HEK293 (cell line): ENCODE data around the gene FAM118A.

ENCODE experiments used
- CTCF ChIA-PET: fragments of 350-600 bp; formaldehyde crosslinking; extraction: SDS; loops from one replicate; lab custom pipeline; 2021; ENCODE audit warnings: antibody characterized with exemption; lab: Yijun Ruan, JAX
- POLR2A ChIA-PET: fragments of 300-600 bp; formaldehyde crosslinking; extraction: SDS; loops from one replicate; lab custom pipeline; 2020; ENCODE audit warnings: antibody characterized with exemption, inconsistent platforms; lab: Yijun Ruan, JAX
- H3K27ac ChIP-seq: fragments of 200-500 bp; sonication (Bioruptor generic); 2 replicates; pipeline ENCODE4 v1.5.1; 2014; ENCODE audit warnings: low read depth, low read length, control low read depth, inconsistent platforms; ENCODE audit errors: extremely low read depth
- H3K36me3 ChIP-seq, 2 experiments: fragments of 200-500 bp in 1 of 2; sonication (Bioruptor generic) in 1 of 2; 1 replicate in 1 of 2; 2 replicates in 1 of 2; pipeline ENCODE4 v1.5.1; 2014 to 2017; ENCODE audit warnings: inconsistent platforms in 2 of 2, low read length in 2 of 2; ENCODE audit not compliant: control insufficient read depth in 2 of 2, insufficient read depth in 1 of 2
- H3K4me1 ChIP-seq: fragments of 200-500 bp; sonication (Bioruptor generic); 2 replicates; pipeline ENCODE4 v1.5.1; 2014; ENCODE audit warnings: mild to moderate bottlenecking, low read length, inconsistent platforms; ENCODE audit not compliant: control insufficient read depth, insufficient read depth
- H3K4me3 ChIP-seq: 2 replicates; pipeline ENCODE4 v1.5.1; 2011; ENCODE audit warnings: low read depth, mild to moderate bottlenecking, control low read depth, low read length, moderate library complexity
- H3K9me3 ChIP-seq: fragments of 200-500 bp; sonication (Bioruptor generic); 2 replicates; pipeline ENCODE4 v1.5.1; 2014; ENCODE audit warnings: low read depth, low read length, inconsistent platforms; ENCODE audit not compliant: control insufficient read depth, insufficient read depth
- ELK4 ChIP-seq: IDR thresholded peaks from 2 replicates; pipeline ENCODE4 v1.6.1; 2011; ENCODE audit warnings: mild to moderate bottlenecking, low read depth, low read length, borderline replicate concordance
- GLI4 ChIP-seq: fragments of 450-650 bp; formaldehyde crosslinking; IDR thresholded peaks from 2 replicates; pipeline ENCODE4 v1.5.1; 2016; ENCODE audit warnings: missing biosample characterization, missing genetic modification characterization
- KLF9 ChIP-seq: fragments of 450-650 bp; formaldehyde crosslinking; IDR thresholded peaks from 2 replicates; pipeline ENCODE4 v1.5.1; 2016; ENCODE audit warnings: missing biosample characterization, missing genetic modification characterization, low read depth
- REPIN1 ChIP-seq: fragments of 450-650 bp; formaldehyde crosslinking; IDR thresholded peaks from 2 replicates; pipeline ENCODE4 v1.5.1; 2017; ENCODE audit warnings: missing biosample characterization, missing genetic modification characterization, low read depth
- REST ChIP-seq: fragments of 450-650 bp; formaldehyde crosslinking; IDR thresholded peaks from 2 replicates; pipeline ENCODE4 v1.5.1; 2016; ENCODE audit warnings: missing biosample characterization, missing genetic modification characterization
- SCRT1 ChIP-seq: fragments of 450-650 bp; formaldehyde crosslinking; IDR thresholded peaks from 2 replicates; pipeline ENCODE4 v1.5.1; 2016; ENCODE audit warnings: missing biosample characterization, missing genetic modification characterization, borderline replicate concordance
- SP2 ChIP-seq: fragments of 450-650 bp; formaldehyde crosslinking; IDR thresholded peaks from 2 replicates; pipeline ENCODE4 v1.5.1; 2016; ENCODE audit warnings: missing biosample characterization, missing genetic modification characterization
- TRIM28 ChIP-seq: IDR thresholded peaks from 2 replicates; pipeline ENCODE4 v1.6.1; 2011; ENCODE audit warnings: low read length, control low read depth, borderline replicate concordance
- WT1 ChIP-seq: fragments of 450-650 bp; formaldehyde crosslinking; IDR thresholded peaks from 2 replicates; pipeline ENCODE4 v1.5.1; 2016; ENCODE audit warnings: missing biosample characterization, missing genetic modification characterization
- ZBTB17 ChIP-seq: fragments of 450-650 bp; formaldehyde crosslinking; IDR thresholded peaks from 2 replicates; pipeline ENCODE4 v1.5.1; 2016; ENCODE audit warnings: missing biosample characterization, missing genetic modification characterization
- ZBTB6 ChIP-seq: fragments of 450-650 bp; formaldehyde crosslinking; IDR thresholded peaks from 2 replicates; pipeline ENCODE4 v1.5.1; 2017; ENCODE audit warnings: missing biosample characterization, missing genetic modification characterization
- ZBTB8A ChIP-seq: fragments of 450-650 bp; formaldehyde crosslinking; IDR thresholded peaks from 2 replicates; pipeline ENCODE4 v1.5.1; 2016; ENCODE audit warnings: missing biosample characterization, missing genetic modification characterization
- ZFHX2 ChIP-seq: fragments of 450-650 bp; formaldehyde crosslinking; conservative IDR thresholded peaks from 2 replicates; pipeline ENCODE4 v1.5.1; 2016; ENCODE audit warnings: missing biosample characterization, missing genetic modification characterization
- ZNF311 ChIP-seq: fragments of 450-650 bp; formaldehyde crosslinking; IDR thresholded peaks from 2 replicates; pipeline ENCODE4 v1.5.1; 2017; ENCODE audit warnings: missing biosample characterization, missing genetic modification characterization, borderline replicate concordance
- ZNF335 ChIP-seq: fragments of 450-650 bp; formaldehyde crosslinking; conservative IDR thresholded peaks from 2 replicates; pipeline ENCODE4 v1.5.1; 2016; ENCODE audit warnings: missing biosample characterization, missing genetic modification characterization
- ZNF571 ChIP-seq: fragments of 450-650 bp; formaldehyde crosslinking; IDR thresholded peaks from 2 replicates; pipeline ENCODE4 v1.5.0; 2017; ENCODE audit warnings: missing biosample characterization, missing genetic modification characterization

Gene FAM118A

GRCh38 chr22:45295492-45295891 is 14.2 kb upstream of the FAM118A start (continued):
- TF ChIP-seq REST (no peak), KLF9 (no peak), ZNF311 (no peak), TRIM28 (no peak), WT1 (tag by site-specific recombination) (no peak), ZNF335 (tag by site-specific recombination) (no peak), ZBTB6 (tag by site-specific recombination) (no peak), REPIN1 (tag by site-specific recombination) (no peak)
- TF ChIP-seq, all 188 proteins: peak for 0

- H3K27ac ChIP-seq = no peak overlapping the region
- POLR2A ChIA-PET = interaction anchor here (0.6 kb wide), 1 partner anchor 14 kb away, joined by 3 read pairs; no protein-coding TSS in a partner anchor
- CTCF ChIA-PET = no interaction called here
Observed at GRCh38 chr22:45296628-45297297, 13.0 kb upstream of the FAM118A start.

GRCh38 chr22:45298934-45299505 is 10.7 kb upstream of the FAM118A start:
- H3K4me1 ChIP-seq = no peaks in the 10 kb centered on the region
- H3K9me3 ChIP-seq = no peaks in the 10 kb centered on the region
- H3K27ac ChIP-seq = no peak overlapping the region
- H3K36me3 ChIP-seq = no peaks in the 10 kb centered on the region
- CTCF ChIA-PET = interaction anchor here (0.8 kb wide), 1 partner anchor 25 kb away, joined by 3 read pairs; no protein-coding TSS in a partner anchor
- TF ChIP-seq ZBTB8A = no peak
- TF ChIP-seq, all 188 proteins: peak for 0
- no peak overlapping the region for H3K4me3 ChIP-seq
- POLR2A ChIA-PET = interaction anchor here (1.0 kb wide), 1 partner anchor 19 kb away, joined by 3 read pairs; no protein-coding TSS in a partner anchor

More at GRCh38 chr22:45296628-45297297, 13.0 kb upstream of the FAM118A start:
- TF ChIP-seq SP2 (tag by site-specific recombination) (no peak), SCRT1 (no peak), GLI4 (tag by site-specific recombination) (no peak), ZNF571 (tag by site-specific recombination) (no peak), ZBTB17 (tag by site-specific recombination) (no peak), ZFHX2 (tag by site-specific recombination) (no peak), ELK4 (no peak)
- Histone ChIP-seq H3K36me3 (no peaks in the 10 kb centered on the region), H3K4me1 (no peaks in the 10 kb centered on the region), H3K4me3 (no peak overlapping the region), H3K9me3 (no peaks in the 10 kb centered on the region)
